Sigmoid colon (tissue), 7 donors: Measurements from ENCODE around the gene TNRC18. TPM values are rescaled to one million over a fixed set of nuclear protein-coding genes. Genes with fewer than 3 reads are reported as not detected.

ENCODE experiments used
- DNase-seq: peaks from one replicate; pipeline ENCODE4 v3.0.0-alpha.2; 2019
- H3K27ac ChIP-seq, 4 donors: fragments of 200-600 bp; sonication (generic); one replicate each; pipeline ENCODE4 v1.5.1; 2016 to 2019; ENCODE audit warnings: mild to moderate bottlenecking in 1 of 4
- H3K27me3 ChIP-seq, 3 donors: fragments of 200-600 bp; sonication (generic); one replicate each; pipeline ENCODE4 v1.5.1; 2019; ENCODE audit warnings: mild to moderate bottlenecking in 1 of 3
- H3K36me3 ChIP-seq, 4 donors: fragments of 200-600 bp; sonication (generic); one replicate each; pipeline ENCODE4 v1.5.1; 2016 to 2019
- H3K4me1 ChIP-seq, 4 donors: fragments of 200-600 bp; sonication (generic); one replicate each; pipeline ENCODE4 v1.5.1; 2017 to 2019
- H3K4me3 ChIP-seq, 4 donors: fragments of 200-600 bp; sonication (generic); one replicate each; pipeline ENCODE4 v1.5.1; 2017 to 2019; ENCODE audit warnings: mild to moderate bottlenecking in 2 of 4, moderate library complexity in 1 of 4
- H3K9me3 ChIP-seq, 4 donors: fragments of 200-600 bp in 3 of 4; sonication (generic) in 3 of 4; one replicate each; pipeline versions ENCODE4 v1.5.1 to v1.6.1; 2013 to 2019
- CTCF ChIP-seq, 4 experiments: fragments of 450-650 bp in 3 of 4; fragments of 200-600 bp in 1 of 4; IDR thresholded peaks; one replicate each; pipeline ENCODE4 v1.5.1; 2016 to 2019; ENCODE audit warnings: antibody characterized with exemption in 4 of 4, mild to moderate bottlenecking in 3 of 4, moderate library complexity in 2 of 4
- EP300 ChIP-seq, 4 donors: sonication (generic); formaldehyde crosslinking; IDR thresholded peaks; one replicate each; pipeline ENCODE4 v1.6.1; 2017; ENCODE audit warnings: antibody characterized with exemption in 4 of 4
- POLR2A ChIP-seq, 2 donors: fragments of 450-650 bp; IDR thresholded peaks; one replicate each; pipeline ENCODE4 v1.6.1; 2016; ENCODE audit warnings: antibody characterized with exemption in 2 of 2, mild to moderate bottlenecking in 2 of 2, moderate library complexity in 2 of 2
- POLR2AphosphoS5 ChIP-seq, 4 donors: sonication (generic); formaldehyde crosslinking; IDR thresholded peaks; one replicate each; pipeline ENCODE4 v1.6.1; 2017; ENCODE audit warnings: antibody characterized with exemption in 4 of 4
- WGBS, 2 donors: extraction: QIAGEN DNeasy Blood & Tissue Kit; methylation state at CpG; one replicate each; pipeline ENCODE4 v1.1.7; 2013; 5-methylcytosine and 5-hydroxymethylcytosine counted together
- intact Hi-C: fragments of 100-400 bp; cut with DNase I; formaldehyde crosslinking; loops from one replicate; pipeline ENCODE4 v1.15.1; 2023
- polyA plus RNA-seq, 3 donors: library from polyadenylated mRNA; stranded (reverse); fragments of 200-250 nt; gene quantifications; one replicate each; pipeline ENCODE4 v1.2.3, GENCODE V29; 2013
- total RNA-seq, 4 donors: library from RNA; depleted of rRNA; stranded (reverse); fragments of >200 nt; gene quantifications; one replicate each; pipeline ENCODE4 v1.1.0, GENCODE V29; 2016
- donor health status: healthy with polysubstance abuse.
- donor health status: Bipolar disorder and iron deficiency.
- donor health status: healthy.

Gene TNRC18
- total and polyA plus RNA-seq, 7 donors: 12.6 to 187 (median 44.9) TPM

DNA sequence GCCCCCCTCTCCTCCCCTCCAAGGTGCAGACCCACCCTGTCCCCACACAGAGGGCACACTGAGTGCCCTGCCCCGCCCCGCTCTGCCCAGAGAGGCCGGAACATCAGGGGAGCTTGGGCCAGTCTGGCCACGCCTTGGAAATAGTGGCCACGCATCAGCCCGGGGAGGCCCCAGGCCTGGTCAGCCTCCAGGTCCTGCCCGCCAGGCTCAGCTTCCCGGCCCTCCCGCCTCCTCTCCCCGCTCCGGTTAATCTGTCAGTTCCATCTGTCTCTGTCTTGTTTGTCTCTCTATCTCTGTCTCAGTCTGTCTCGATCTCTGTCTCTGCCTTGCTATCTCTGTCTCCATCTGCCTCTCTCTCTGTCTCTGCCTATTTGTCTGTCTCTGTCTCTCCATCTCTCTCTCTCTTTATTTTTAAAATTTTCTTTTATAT lies 28.9 kb upstream of the TNRC18 start:
- Histone ChIP-seq H3K4me1 (peaks cover 0 to 21% (median 15%) of the 10 kb centered on the region in 4 donors), H3K36me3 (no peaks in the 10 kb centered on the region), H3K9me3 (no peaks in the 10 kb centered on the region), H3K27me3 (no peaks in the 10 kb centered on the region), H3K4me3 (no peak overlapping the region), H3K27ac (no peak overlapping the region)
- WGBS, 2 donors: 32 to 70% methylated on average over 12 of the region's 12 CpGs
- intact Hi-C loops: loop anchor here (5.0 kb wide), 1 partner anchor 210 kb away; no protein-coding TSS in a partner anchor
- no peak for DNase-seq
- TF ChIP-seq POLR2A (IDR thresholded peaks at IDR 0.05) (no peak), CTCF (IDR thresholded peaks at IDR 0.05) (no peak)

- Histone ChIP-seq H3K36me3 (no peaks in the 10 kb centered on the region), H3K4me3 (no peak overlapping the region), H3K27me3 (no peaks in the 10 kb centered on the region), H3K9me3 (no peaks in the 10 kb centered on the region), H3K27ac (no peak overlapping the region), H3K4me1 (peaks cover 0 to 19% (median 13%) of the 10 kb centered on the region in 4 donors)
- intact Hi-C loops: loop anchor here (5.0 kb wide), 1 partner anchor 209 kb away; no protein-coding TSS in a partner anchor
- WGBS, 2 donors: 61 to 65% methylated on average over 13 of the region's 13 CpGs
- TF ChIP-seq CTCF (IDR thresholded peaks at IDR 0.05) (no peak), EP300 (IDR thresholded peaks at IDR 0.05) (no peak), POLR2AphosphoS5 (IDR thresholded peaks at IDR 0.05) (no peak), POLR2A (IDR thresholded peaks at IDR 0.05) (no peak)
- no peak for DNase-seq
Observed at GRCh38 chr7:5451391-5451790, 27.8 kb upstream of the TNRC18 start.

DNA sequence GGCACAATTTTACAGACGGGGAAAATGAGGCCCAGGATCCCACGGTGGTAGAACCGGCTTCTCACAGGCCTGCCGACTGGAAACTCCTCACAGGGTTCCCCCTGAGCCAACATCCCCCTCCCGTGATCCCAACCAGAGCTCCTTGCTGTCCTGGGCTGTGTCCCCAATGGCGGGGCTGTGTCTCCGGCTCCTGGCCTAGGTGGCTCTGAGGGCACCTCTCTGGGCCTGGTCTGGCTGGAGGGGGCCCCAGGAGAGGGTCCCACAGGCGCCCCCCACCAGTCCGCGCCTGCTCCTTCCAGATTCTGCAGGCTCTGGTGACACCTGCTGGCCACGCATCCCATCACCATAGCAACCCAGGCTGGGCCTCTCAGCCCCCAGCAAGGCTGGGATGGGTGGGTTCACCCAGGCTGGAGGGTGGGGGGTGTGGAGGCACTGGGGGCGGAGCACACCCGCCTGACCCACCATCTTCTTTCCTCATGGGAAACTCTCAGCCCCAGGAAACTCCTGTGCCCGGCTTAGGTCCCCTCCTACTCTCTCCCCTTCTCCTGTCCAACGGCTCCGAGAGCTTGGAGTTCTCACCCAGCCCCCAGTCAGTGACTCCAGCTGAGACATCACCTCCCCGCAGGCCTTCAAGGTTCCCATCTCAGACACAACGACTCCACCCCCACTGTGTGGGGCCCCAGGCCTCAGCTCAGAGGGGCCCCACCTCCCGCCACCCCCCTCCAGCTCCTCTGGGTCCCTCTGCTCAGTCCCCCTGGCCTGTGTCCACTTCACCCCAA lies 27.1 kb upstream of the TNRC18 start:
- intact Hi-C loops: loop anchor here (5.0 kb wide), 1 partner anchor 208 kb away; no protein-coding TSS in a partner anchor
- Histone ChIP-seq H3K36me3 (no peaks in the 10 kb centered on the region), H3K4me1 (peaks cover 0 to 19% (median 13%) of the 10 kb centered on the region in 4 donors), H3K27me3 (no peaks in the 10 kb centered on the region), H3K4me3 (no peak overlapping the region), H3K9me3 (no peaks in the 10 kb centered on the region), H3K27ac (no peak overlapping the region)
- peak; percentile 81 for DNase-seq
- no peak for TF ChIP-seq POLR2AphosphoS5 (IDR thresholded peaks at IDR 0.05)
- peak; percentile 51 to 78 (median 72) for TF ChIP-seq CTCF (IDR thresholded peaks at IDR 0.05)
- 12 to 26% methylated on average over 19 of the region's 19 CpGs for WGBS, 2 donors

DNA sequence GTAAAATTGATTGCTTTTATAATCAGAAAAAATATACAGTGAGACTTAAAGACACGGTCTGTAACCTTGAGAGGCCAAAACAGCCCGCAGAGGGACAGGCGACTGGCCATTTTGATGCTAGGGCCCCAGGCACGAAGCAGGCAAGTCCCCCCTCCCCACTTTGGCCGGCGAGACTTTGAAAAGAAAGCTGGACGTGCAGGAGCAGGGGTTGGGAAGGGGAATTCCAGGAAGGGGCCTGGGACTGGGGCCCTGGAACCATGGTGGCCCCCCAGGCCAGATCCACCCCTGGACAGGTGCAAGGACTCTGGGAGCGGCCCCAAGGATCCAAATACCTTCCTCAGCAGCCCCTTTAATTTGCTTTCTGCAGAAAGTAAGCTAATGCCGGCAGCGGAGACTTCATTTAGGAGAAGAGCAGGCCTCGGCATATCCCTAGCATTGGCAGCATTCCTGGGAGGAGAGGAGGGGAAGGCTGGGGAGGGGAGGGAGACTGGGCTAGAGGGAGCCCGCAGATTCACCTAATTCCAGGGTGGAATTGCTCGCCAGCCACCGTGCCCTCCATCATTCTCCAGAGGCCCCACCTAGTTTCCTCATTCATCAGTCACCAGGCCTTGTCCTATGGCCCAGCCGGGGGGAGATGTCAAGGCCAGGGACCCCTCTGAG lies 24.9 kb upstream of the TNRC18 start:
- Histone ChIP-seq H3K4me1 (peaks cover 0 to 19% (median 13%) of the 10 kb centered on the region in 4 donors), H3K27me3 (no peaks in the 10 kb centered on the region), H3K4me3 (no peak overlapping the region), H3K27ac (no peak overlapping the region), H3K9me3 (no peaks in the 10 kb centered on the region), H3K36me3 (no peaks in the 10 kb centered on the region)
- TF ChIP-seq POLR2A (IDR thresholded peaks at IDR 0.05) (no peak), POLR2AphosphoS5 (IDR thresholded peaks at IDR 0.05) (no peak), CTCF (IDR thresholded peaks at IDR 0.05) (no peak), EP300 (IDR thresholded peaks at IDR 0.05) (no peak)
- intact Hi-C loops: no loop called here
- DNase-seq: no peak
- WGBS, 2 donors: 85% methylated on average over 15 of the region's 15 CpGs
